Midbrain (tissue), 1 donor: ENCODE measurements around the gene CNNM3.

Experiments
- DNase-seq: peaks from one replicate; lab custom pipeline; 2025; lab: John Stamatoyannopoulos, UW

Gene CNNM3

DNA sequence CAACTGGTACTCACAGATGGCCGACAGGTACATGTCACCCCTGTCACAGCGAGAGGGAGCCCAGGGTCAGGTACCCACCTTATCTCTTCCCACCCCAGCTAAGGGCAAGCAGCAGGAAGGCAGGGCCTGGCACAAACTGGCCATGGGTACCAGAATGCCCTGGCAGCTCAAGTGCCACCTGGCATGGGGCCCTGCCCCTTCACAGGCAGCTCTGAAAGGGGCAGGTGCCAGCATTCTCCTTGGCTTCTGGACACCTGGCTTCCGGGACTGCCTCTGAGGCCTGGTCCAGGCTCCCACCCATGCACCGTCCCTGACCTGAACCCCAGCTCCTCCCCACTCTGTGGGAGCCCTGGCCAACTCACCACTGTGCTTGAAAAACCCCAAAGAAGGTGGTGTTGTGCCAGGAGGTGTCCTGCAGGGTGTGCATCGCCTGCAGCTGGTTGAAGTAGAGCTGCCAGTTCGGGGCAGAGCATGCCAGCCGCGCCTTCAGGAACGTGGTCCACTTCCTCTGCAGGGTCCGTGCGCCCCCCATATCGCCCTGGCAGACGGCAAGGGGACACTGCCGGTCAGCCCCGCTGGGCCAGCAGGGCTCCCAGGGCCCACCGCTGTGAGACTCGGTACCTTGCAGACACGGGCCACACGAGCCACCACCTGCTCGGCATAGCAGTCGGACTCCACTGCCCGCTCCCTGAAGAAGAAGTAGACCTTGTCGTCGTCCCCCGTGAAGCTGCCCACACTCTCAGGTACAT, 48.4 kb downstream of the CNNM3 start:
- no peak for DNase-seq

DNA sequence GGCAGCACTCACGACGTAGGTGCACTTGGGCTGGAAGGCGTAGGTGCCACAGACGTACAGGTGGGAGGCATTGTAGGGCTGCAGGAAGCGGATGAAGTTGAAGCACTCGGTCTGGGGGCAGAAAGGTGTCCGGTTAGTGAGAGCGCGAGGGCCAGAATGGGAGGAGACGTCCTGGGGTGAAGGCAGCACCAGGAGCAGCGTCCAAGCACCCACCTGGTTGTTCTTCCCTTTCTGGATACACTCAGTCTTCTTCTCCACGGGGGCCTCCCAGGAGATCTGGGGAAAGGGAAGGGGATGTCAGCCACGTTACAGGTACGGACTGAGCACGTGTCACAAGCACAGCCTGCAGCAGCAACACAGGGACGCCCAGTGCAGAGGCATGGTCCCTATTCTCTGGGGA, 49.6 kb downstream of the CNNM3 start:
- no peak for DNase-seq

DNA sequence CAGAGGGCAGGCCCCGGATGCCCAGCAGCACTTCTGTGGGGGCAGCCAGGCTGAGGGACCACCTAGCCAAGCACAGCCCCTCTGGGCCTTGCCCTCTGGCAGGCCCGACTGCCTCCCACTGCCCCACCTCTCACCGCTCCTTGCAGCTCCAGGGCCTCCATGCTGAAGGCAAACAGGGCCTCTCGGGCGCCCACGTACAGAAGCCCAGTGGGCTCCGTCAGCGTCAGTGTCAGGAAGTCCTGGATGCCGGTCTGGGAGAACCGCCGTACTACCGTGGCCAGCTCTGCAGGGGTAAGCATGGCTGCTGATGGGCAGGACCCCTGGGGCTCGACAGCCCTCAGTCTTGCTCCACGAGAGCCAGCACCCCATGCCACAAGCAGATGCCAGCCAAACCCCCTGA, 50.1 kb downstream of the CNNM3 start:
- DNase-seq, result no peak

- DNase-seq, result no peak
These were observed 50.5 kb downstream of the CNNM3 start for GRCh38 chr2:96866586-96866985.

DNA sequence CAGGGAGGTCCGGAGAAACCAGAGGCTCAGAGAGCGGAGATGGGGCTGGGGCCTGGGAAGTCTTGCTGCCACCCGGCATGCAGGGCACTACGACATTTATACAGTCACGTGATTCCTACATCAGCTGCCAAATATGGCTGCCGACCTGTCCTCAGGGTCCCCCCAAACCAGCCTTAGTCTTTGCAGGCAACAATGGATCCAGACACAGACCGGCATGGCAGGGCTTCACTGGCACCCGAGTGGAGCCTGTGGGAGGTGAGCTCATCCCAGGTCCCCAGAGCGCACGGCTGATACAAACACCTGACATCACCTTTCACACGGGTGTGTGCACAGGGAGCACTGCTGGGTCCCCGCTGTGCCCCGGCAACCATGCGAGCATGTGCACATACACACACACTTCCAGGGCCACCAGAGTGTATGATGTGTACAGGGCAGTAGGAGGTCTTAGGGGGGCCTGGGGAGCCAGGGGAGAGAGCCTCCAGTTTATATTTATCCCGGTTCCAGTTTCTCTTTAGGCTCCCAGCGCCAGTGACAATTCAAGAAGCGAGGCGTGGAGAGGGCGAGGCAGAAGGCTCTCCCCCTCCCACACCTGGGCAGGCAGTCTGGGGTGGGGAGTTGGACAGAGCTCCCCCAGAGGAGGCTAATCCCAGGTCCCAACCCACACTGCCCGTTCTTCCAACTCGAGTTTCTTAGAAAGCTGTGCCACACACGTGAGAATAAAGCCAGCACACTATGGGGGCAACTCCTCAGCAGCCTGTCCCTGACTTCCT, 51.1 kb downstream of the CNNM3 start:
- no peak for DNase-seq

DNA sequence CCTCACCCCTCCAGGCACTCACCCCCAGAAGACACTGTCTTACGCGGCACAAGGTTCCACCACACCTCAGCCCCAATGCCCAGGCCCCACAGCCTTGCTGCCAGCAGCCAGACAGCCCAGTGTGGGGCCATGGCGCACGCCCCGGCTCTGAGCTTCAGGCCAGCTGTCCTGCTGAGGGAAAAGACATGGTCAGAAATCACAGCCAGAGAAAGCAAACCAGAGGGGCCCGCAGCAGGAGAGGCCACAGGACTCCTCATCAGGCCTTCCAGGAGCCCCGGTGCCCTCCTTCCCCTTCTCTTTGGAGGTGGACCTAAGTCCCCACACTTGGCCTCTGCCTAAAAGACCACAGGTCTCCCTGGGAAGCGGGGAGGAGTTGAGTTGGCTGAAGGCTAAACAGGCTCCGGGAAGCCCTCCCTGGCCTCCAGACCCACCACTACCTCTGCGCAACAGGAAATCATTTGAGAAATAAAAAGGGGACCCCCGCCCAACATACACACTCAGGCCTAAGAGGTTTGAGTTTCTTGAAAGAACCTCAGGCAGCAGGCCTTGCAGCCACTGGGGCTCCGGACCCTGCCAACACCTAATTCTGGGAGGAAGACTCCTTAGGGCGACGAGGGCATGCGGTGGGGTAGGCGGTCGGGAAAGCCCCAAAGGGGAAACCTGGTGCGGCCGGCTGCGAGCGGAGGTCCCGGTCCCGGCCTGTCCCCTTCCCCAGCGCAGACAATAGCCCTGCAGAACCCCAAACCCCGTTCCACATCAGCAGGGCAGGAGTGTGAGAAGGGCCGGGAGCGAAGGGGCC, 51.9 kb downstream of the CNNM3 start:
- DNase-seq, result no peak

DNA sequence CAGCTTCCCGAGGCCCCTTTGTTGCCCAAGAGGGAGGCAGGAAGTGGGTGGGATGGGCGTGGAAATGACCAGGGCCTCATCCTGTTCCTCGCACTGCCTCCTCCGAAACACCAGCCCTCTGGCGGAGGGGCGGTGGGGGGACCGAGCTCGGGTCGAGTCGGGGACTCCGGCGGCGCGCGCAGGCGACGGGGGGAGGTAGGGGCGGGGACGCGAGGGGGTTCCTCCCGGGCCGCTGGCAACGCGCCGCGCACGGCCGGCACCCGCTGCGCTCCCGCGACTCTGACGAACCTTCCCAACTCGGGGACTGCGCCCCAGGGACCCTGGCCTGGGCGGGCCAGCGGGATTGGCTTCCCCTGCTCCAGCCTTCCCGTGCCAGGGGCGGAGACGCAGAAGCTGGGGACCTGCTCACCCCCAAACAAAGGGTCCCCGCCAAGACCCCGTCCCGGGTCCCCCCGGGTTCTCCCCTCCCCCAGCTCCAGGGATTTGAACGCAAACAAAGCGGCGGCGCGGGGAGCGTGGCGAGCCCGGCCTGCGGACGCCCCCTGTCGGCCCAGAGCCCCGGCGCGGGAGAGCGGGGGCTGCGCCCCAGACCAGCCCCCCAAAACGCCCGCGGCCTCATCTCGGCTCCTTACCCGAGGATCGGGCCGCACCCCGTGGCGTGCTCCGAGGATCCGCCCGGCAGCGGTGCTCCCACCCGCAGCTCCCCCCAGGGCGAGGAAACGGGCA, 52.6 kb downstream of the CNNM3 start:
- peak; percentile 63 for DNase-seq

DNA sequence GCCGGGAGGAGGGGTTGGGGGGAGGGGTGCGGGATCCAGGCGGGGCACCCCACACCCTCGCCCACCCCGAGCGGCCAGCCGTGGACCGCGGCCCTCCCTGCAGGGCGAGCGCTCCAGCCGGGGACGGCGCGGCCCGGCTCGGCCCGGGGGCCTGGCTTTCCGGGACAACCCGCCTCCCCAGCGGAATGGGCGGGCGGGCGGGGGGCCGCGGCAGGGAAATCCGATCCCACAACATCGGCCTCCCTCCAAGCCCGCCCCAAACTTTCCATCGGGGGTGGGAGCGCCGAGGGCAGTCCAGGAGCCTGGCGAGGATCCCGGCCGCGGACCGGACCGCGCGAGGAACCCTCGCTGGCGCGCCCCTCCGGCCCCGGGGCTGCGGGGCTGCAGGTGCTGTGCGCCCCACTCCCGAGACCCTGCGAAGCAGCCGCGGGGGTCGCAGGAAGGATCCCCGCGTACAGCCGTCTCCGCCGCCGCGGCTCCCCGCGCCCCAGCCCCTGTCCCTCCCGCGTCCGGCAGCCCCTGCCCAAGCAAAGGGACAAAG, 53.3 kb downstream of the CNNM3 start:
- DNase-seq, result peak; percentile 61

- peak; percentile 77 for DNase-seq
These were observed 54.0 kb downstream of the CNNM3 start, which contains the start of gene SEMA4C for GRCh38 chr2:96869822-96870625. TSS of gene SEMA4C (minus strand) at chr2:96870080. CDS start at chr2:96867886, 2,194 bp downstream.

- DNase-seq, result peak; percentile 66
These were observed 54.7 kb downstream of the CNNM3 start for GRCh38 chr2:96870626-96871255.

GRCh38 chr2:96872591-96873349, 56.7 kb downstream of the CNNM3 start:
- no peak for DNase-seq

GRCh38 chr2:96873651-96874096, 57.6 kb downstream of the CNNM3 start:
- no peak for DNase-seq

GRCh38 chr2:96874198-96874831, 58.2 kb downstream of the CNNM3 start:
- peak; percentile 19 for DNase-seq

DNA sequence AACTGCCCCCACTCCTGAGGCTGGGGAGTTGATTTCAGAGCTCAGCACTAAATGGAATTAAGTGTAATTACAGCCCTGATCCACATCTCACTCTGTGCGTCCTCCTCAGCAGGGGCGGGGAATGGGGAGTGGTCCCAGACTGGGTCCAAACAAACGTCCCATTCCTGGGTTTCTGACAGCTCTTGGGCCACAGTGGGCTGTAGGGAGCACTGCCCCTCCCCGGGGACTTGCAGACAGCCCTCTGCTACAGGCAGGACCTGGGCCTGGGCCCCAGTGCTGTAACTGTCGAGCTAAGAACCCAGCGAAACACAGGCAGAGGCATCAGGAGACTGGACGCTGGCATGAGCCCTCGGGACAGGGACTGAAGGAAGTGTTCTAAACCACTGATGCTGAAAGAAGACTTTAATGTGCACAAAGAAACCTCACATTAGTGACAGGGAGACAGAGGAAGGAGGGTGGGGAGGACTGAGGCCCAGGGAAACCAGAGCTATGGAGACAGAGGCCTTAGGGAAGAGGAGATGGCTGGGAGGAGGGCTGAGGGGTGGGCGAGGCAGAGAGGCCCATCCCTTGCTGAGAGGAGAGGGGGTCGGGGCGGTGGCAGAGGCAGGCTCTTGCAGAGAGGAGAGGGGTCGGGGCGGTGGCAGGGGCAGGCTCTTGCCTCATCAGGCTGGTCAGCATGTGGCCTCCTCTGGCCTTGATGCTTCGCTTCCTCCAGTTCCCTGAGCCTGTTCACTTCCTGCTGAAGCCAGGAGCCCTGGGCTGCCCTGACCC, 59.6 kb downstream of the CNNM3 start:
- peak; percentile 11 for DNase-seq

- no peak for DNase-seq
These were observed 60.4 kb downstream of the CNNM3 start for GRCh38 chr2:96876269-96877041.

DNA sequence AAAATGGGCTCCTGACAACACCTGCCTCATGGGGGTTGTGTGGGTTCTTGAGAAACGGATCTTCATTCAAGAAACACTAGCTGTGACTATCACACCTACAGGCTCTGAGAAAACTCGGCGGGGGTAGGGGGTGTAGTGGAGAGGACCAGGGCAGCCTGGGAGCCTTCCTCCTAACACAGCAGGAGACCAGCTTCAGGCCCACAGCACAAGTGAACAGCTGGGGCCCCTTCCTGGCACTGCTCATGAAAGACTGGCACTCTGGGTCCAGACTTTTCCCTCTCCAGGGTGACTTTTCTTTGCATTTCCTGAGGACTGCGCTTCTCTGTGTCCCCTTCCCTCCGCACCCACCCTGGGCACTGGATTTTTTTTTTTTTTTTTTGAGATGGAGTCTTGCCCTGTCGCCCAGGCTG, 61.0 kb downstream of the CNNM3 start:
- no peak for DNase-seq

GRCh38 chr2:96877631-96878092, 61.6 kb downstream of the CNNM3 start:
- DNase-seq, result no peak
